Peyer's patch (tissue), 4 donors: ENCODE measurements around the gene WWP2. TPM values are rescaled to one million over a fixed set of nuclear protein-coding genes. Genes with fewer than 3 reads are reported as not detected.

Experiments used
- DNase-seq, 3 donors: peaks; one replicate each; pipeline ENCODE4 v3.0.0-alpha.2; 2017 to 2019
- H3K27ac ChIP-seq, 4 donors: fragments of 200-600 bp; sonication (generic); one replicate each; pipeline ENCODE4 v1.5.1; 2016 to 2019
- H3K27me3 ChIP-seq, 2 donors: fragments of 200-600 bp; sonication (generic); one replicate each; pipeline ENCODE4 v1.5.1; 2019
- H3K36me3 ChIP-seq, 3 donors: fragments of 200-600 bp; sonication (generic); one replicate each; pipeline ENCODE4 v1.5.1; 2016 to 2019
- H3K4me1 ChIP-seq, 4 donors: fragments of 200-600 bp; sonication (generic); one replicate each; pipeline ENCODE4 v1.5.1; 2016 to 2019
- H3K4me3 ChIP-seq, 4 donors: fragments of 200-600 bp; sonication (generic); 1 replicate in 3 of 4; 2 replicates in 1 of 4; pipeline ENCODE4 v1.5.1; 2016 to 2019; ENCODE audit warnings: mild to moderate bottlenecking in 1 of 4
- H3K9me3 ChIP-seq, 4 donors: fragments of 200-600 bp; sonication (generic); one replicate each; pipeline ENCODE4 v1.5.1; 2016 to 2019; ENCODE audit warnings: mild to moderate bottlenecking in 1 of 4
- POLR2A ChIP-seq, 2 donors: fragments of 450-650 bp; IDR thresholded peaks; one replicate each; pipeline ENCODE4 v1.5.1; 2017; ENCODE audit warnings: antibody characterized with exemption in 2 of 2, mild to moderate bottlenecking in 2 of 2, moderate library complexity in 2 of 2
- total RNA-seq, 4 donors: library from RNA; depleted of rRNA; stranded (reverse); fragments of >200 nt; gene quantifications; one replicate each; pipeline ENCODE4 v1.1.0, GENCODE V29; 2016
- TF ChIP-seq, protein P1 (sequence below), 6 experiments: fragments of 450-650 bp in 4 of 6; fragments of 200-600 bp in 2 of 6; sonication (generic) in 1 of 6; IDR thresholded peaks; one replicate each; pipeline ENCODE4 v1.5.1; 2017 to 2019; ENCODE audit warnings: antibody characterized with exemption in 6 of 6, mild to moderate bottlenecking in 3 of 6, moderate library complexity in 1 of 6

Gene WWP2
- total RNA-seq, 4 donors from 2014 or later = 93.5 to 199 (median 111) TPM

GRCh38 chr16:69744363-69745231 lies 17.5 kb upstream of the WWP2 start:
- Histone ChIP-seq H3K36me3 (peaks cover 0 to 92% (median 0%) of the 10 kb centered on the region in 3 donors), H3K4me1 (peaks cover 0 to 7% (median 2%) of the 10 kb centered on the region in 4 donors), H3K9me3 (no peaks in the 10 kb centered on the region), H3K27me3 (no peaks in the 10 kb centered on the region), H3K27ac (no peak overlapping the region), H3K4me3 (no peak overlapping the region)
- no peak for TF ChIP-seq POLR2A (IDR thresholded peaks at IDR 0.05)
- TF ChIP-seq, protein P1, sequence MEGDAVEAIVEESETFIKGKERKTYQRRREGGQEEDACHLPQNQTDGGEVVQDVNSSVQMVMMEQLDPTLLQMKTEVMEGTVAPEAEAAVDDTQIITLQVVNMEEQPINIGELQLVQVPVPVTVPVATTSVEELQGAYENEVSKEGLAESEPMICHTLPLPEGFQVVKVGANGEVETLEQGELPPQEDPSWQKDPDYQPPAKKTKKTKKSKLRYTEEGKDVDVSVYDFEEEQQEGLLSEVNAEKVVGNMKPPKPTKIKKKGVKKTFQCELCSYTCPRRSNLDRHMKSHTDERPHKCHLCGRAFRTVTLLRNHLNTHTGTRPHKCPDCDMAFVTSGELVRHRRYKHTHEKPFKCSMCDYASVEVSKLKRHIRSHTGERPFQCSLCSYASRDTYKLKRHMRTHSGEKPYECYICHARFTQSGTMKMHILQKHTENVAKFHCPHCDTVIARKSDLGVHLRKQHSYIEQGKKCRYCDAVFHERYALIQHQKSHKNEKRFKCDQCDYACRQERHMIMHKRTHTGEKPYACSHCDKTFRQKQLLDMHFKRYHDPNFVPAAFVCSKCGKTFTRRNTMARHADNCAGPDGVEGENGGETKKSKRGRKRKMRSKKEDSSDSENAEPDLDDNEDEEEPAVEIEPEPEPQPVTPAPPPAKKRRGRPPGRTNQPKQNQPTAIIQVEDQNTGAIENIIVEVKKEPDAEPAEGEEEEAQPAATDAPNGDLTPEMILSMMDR (IDR thresholded peaks at IDR 0.05) = no peak
- DNase-seq = no peak

DNA sequence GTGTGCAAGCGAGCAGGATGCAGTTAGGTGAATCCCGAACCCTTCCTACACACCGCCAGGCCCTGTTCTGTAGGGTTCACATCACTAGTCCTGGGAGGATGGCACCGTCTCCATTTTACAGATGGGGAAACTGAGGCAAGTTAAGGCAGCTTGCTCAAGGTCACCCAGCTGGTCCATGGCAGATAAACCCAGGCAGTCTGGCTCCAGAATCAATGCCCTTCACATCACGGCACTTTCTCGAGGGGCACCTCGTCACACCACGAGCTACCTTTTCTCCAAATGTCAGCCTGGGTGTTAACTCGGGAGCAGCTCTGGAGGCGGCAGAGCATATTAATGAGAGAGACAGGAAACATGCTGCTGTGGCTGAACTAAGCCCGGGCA lies 16.9 kb upstream of the WWP2 start:
- no peak for TF ChIP-seq POLR2A (IDR thresholded peaks at IDR 0.05)
- TF ChIP-seq, protein P1 (IDR thresholded peaks at IDR 0.05) = no peak
- no peak for DNase-seq
- Histone ChIP-seq H3K36me3 (peaks cover 0 to 97% (median 0%) of the 10 kb centered on the region in 3 donors), H3K4me1 (peaks cover 0 to 7% (median 2%) of the 10 kb centered on the region in 4 donors), H3K27ac (no peak overlapping the region), H3K4me3 (no peak overlapping the region), H3K9me3 (no peaks in the 10 kb centered on the region), H3K27me3 (no peaks in the 10 kb centered on the region)

GRCh38 chr16:69745959-69746358 lies 16.2 kb upstream of the WWP2 start:
- Histone ChIP-seq H3K27me3 (no peaks in the 10 kb centered on the region), H3K36me3 (peaks cover 0 to 97% (median 0%) of the 10 kb centered on the region in 3 donors), H3K27ac (no peak overlapping the region), H3K9me3 (no peaks in the 10 kb centered on the region), H3K4me3 (no peak overlapping the region), H3K4me1 (peaks cover 0 to 7% (median 2%) of the 10 kb centered on the region in 4 donors)
- DNase-seq = no peak
- TF ChIP-seq POLR2A (IDR thresholded peaks at IDR 0.05) = no peak
- TF ChIP-seq, protein P1 (IDR thresholded peaks at IDR 0.05) = no peak

DNA sequence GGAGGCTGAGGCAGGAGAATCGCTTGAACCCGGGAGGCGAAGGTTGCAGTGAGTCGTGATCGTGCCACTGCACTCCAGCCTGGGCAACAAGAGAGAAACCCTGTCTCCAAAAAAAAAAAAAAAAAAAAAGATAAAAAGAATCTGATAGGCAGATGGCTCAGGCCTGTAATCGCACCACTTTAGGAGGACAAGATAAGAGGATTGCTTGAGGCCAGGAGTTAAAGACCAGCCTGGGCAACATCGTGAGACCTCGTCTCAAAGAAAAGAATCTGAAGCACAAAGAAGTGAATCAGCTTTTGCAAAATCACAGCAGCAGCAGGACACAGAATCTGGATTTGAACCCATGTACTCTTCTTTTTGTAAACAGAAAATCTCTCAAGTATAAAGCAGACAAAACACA lies 15.0 kb upstream of the WWP2 start:
- no peaks in the 10 kb centered on the region for H3K4me1 ChIP-seq
- no peak for DNase-seq
- no peak overlapping the region for H3K27ac ChIP-seq
- H3K36me3 ChIP-seq = peaks cover 0 to 97% (median 0%) of the 10 kb centered on the region in 3 donors
- H3K27me3 ChIP-seq = no peaks in the 10 kb centered on the region
- H3K4me3 ChIP-seq = no peak overlapping the region
- no peaks in the 10 kb centered on the region for H3K9me3 ChIP-seq
- TF ChIP-seq POLR2A (IDR thresholded peaks at IDR 0.05) = no peak
- TF ChIP-seq, protein P1 (IDR thresholded peaks at IDR 0.05) = no peak

- Histone ChIP-seq H3K9me3 (no peaks in the 10 kb centered on the region), H3K4me1 (peaks cover 0 to 15% (median 5%) of the 10 kb centered on the region in 4 donors), H3K27me3 (no peaks in the 10 kb centered on the region), H3K36me3 (peaks cover 0 to 82% (median 0%) of the 10 kb centered on the region in 3 donors), H3K27ac (no peak overlapping the region), H3K4me3 (no peak overlapping the region)
- DNase-seq = no peak
- no peak for TF ChIP-seq POLR2A (IDR thresholded peaks at IDR 0.05)
- TF ChIP-seq, protein P1 (IDR thresholded peaks at IDR 0.05) = no peak
Measured at GRCh38 chr16:69748694-69749345, 13.3 kb upstream of the WWP2 start.
